ENCODE results near the gene ADAMTS10.
"Not testable (repeated sequence)": the region's sequence is repeated elsewhere in the genome, so short reads cannot be mapped to it uniquely, and the experiment has no call there.

ADAMTS10 gene

GRCh38 chr19:8561075-8561764 lies 49.3 kb downstream of the ADAMTS10 start:
- DNase-seq (ENCODE audit: low read depth in 3 of 3): no peak

- DNase-seq (ENCODE audit: low read depth in 3 of 3): no peak
Measured at GRCh38 chr19:8558325-8558724, 52.2 kb downstream of the ADAMTS10 start.

GRCh38 chr19:8557642-8558238 lies 52.8 kb downstream of the ADAMTS10 start:
- DNase-seq (ENCODE audit: low read depth in 3 of 3): no peak

- DNase-seq (ENCODE audit: low read depth in 3 of 3): not testable (repeated sequence)
Measured at GRCh38 chr19:8553729-8554128, 56.8 kb downstream of the ADAMTS10 start.

- no peak for DNase-seq (ENCODE audit: low read depth in 3 of 3)
Measured at GRCh38 chr19:8552810-8553209, 57.7 kb downstream of the ADAMTS10 start.

GRCh38 chr19:8550070-8550469 lies 60.4 kb downstream of the ADAMTS10 start:
- no peak for DNase-seq (ENCODE audit: low read depth in 3 of 3)

GRCh38 chr19:8545743-8546142 lies 64.8 kb downstream of the ADAMTS10 start:
- DNase-seq (ENCODE audit: low read depth in 3 of 3): no peak

GRCh38 chr19:8544168-8544567 lies 66.3 kb downstream of the ADAMTS10 start:
- DNase-seq (ENCODE audit: low read depth in 3 of 3): no peak

GRCh38 chr19:8539621-8540149 lies 70.8 kb downstream of the ADAMTS10 start:
- DNase-seq (ENCODE audit: low read depth in 3 of 3): no peak

GRCh38 chr19:8537099-8537498 lies 73.4 kb downstream of the ADAMTS10 start:
- DNase-seq (ENCODE audit: low read depth in 3 of 3): no peak

GRCh38 chr19:8536282-8536681 lies 74.2 kb downstream of the ADAMTS10 start:
- DNase-seq (ENCODE audit: low read depth in 3 of 3): no peak

- DNase-seq (ENCODE audit: low read depth in 3 of 3): no peak
Measured at GRCh38 chr19:8532225-8532624, 78.3 kb downstream of the ADAMTS10 start.

- no peak for DNase-seq (ENCODE audit: low read depth in 3 of 3)
Measured at GRCh38 chr19:8531470-8531869, 79.0 kb downstream of the ADAMTS10 start.
